Heart left ventricle (tissue), 13 donors: ENCODE results near the gene MBL2.

Source experiments
- CTCF ChIP-seq, 12 donors: fragments of 200-600 bp; sonication (generic) in 4 of 12; IDR thresholded peaks; one replicate each; pipeline versions ENCODE4 v1.5.0 to v1.8.0; 2018 to 2022; ENCODE audit warnings: antibody characterized with exemption in 12 of 12, mild to moderate bottlenecking in 5 of 12
- POLR2A ChIP-seq, 2 donors: fragments of 450-650 bp; IDR thresholded peaks; one replicate each; pipeline ENCODE4 v1.6.1; 2017; ENCODE audit warnings: antibody characterized with exemption in 2 of 2, mild to moderate bottlenecking in 2 of 2, moderate library complexity in 2 of 2
- donor health status: ischemic (EF 13 %, LVEDD 7.1; RV severe dilation, severe dysfunction).
- donor health status: DM: no; HTN: yes; CAD: no.
- donor health status: DM: no; HTN: no; CAD: no.
- donor health status: ischemic (EF 25% LVEDD 6.9; RV normal size, moderate dysfunction).
- donor health status: ischemic (EF 25% LVEDD 5.7; RV mildly dilated, moderate dysfunction).
- donor health status: ischemic (EF 35%, LVEDD 5.7; RV mildly dilated, moderate dysfunction).
- donor health status: nonischemic (EF 11% LVEDD 7.7; RV severe dilation, severe dysfunction).
- donor health status: DM: yes; HTN: yes; CAD: no.
- donor health status: PGD.
- donor health status: ischemic (EF 29% LVEDD 5.4; RV normal size, mild dysfunction).
- donor health status: nonischemic (EF 23%, LVEDD 6.1; RV moderate dilation, normal function).

- TF ChIP-seq POLR2A (IDR thresholded peaks at IDR 0.05) (no peak), CTCF (IDR thresholded peaks at IDR 0.05) (no peak)
These were observed 2.6 kb upstream of the MBL2 start for GRCh38 chr10:52775132-52775647.
